Activated CD4-positive, alpha-beta T cell treated with anti-CD3 and anti-CD28 coated beads for 24 hours (primary cell): ENCODE measurements around the gene BTD.

Source experiments
- DNase-seq, 2 donors: peaks; one replicate each; pipeline ENCODE4 v3.0.0-alpha.2; 2020; ENCODE audit warnings: low read depth in 2 of 2

Gene BTD

DNA sequence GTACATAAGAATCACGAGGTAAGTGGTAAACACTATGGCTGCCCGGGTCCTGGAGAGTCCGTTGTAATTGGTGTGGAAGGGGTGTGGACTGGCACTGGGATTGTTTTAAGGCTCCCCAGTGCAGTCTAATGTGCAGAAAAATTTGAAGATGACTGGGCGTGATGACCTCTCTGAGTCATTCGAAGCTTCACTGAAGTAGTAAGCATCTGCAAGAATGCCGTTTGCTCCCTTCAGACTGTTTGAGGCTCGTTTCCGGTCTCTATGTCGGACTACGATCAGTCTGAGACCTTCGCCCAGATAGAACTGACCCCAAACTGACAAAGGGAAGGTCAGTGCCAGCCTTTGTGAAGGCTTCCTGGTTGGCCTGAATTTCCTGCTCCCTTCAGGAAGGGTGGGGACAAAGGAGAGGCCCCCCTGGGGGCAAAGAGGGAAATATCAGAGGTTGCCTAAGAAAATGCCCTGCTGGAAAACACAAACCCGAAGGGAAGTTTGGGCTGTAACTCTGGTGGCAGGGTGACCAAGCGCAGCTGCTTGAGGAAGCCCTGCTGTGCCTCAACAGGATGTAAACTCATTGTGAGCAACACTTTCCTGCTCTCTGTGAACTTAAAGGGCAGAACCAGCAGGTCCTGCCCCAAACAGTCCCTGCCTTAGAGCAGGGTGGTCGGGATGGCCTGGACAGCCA lies 34.6 kb downstream of the BTD start:
- no peak for DNase-seq

DNA sequence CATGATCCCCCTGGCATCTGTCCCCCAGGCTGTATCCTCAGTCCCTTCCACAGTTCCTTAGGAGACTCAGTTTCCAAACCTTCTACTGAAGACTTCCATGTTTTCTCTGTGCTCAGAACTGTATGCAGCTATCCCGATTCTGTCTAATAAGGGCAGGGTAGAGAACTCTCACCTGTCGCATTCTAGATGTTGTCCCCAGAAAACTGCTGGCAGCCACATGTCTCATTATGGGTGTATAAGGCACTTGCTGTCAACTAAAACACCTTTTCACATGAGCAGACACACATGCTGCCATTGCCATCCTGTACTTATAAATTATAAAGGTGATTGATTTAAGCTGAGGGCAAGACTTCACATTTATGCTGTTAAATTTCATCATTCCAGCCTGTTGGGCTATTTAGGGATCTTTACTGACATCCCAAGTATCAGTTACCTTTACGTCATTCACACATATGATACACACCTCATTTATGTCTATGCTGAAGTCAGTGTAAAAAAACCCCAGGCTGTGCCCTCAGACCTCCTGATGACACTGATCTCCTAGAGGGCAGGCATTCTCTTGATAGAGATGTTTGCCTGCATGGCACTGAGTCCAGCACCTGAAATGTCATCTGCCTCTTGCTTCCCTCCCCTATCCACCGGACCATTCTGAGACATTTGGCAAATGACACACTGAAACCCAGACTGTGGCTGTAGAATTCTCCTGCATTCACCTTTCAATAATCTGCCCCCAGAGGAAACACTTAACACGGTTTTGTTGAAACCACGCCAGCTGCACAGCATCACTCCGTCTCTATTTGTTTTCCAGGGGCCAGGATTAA lies 35.8 kb downstream of the BTD start:
- DNase-seq: no peak

DNA sequence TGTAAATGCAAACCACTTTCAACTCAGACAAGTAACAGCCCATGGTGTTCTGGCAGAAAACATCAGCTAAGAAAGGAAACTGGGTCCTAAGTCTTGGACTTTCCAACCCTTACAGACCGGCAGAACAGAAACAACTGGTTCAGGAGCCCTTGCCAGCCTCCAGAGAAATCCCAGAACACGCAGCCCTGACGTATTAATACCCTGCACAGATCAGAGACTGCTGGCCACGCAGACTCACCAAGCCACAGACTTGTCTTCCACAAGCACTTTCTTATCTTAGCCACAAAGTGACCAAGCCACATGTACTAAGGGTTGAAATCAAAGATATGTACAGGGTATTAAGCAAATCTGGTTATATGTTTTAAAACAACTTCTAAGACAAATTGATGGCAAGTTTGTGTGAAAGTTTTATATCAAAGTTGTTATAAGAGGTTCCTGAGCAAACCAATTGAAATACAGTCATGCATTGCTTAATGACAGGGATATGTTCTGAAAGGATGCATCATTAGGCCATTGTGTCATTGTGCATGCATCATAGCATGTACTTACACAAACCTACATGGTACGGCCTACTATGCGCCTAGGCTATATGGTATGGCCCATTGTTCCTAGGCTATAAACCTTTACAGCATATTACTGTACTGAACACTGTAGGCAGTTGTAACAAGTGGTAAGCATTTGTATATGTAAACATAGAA lies 36.8 kb downstream of the BTD start:
- no peak for DNase-seq

GRCh38 chr3:15638891-15639262 lies 37.3 kb downstream of the BTD start:
- no peak for DNase-seq

DNA sequence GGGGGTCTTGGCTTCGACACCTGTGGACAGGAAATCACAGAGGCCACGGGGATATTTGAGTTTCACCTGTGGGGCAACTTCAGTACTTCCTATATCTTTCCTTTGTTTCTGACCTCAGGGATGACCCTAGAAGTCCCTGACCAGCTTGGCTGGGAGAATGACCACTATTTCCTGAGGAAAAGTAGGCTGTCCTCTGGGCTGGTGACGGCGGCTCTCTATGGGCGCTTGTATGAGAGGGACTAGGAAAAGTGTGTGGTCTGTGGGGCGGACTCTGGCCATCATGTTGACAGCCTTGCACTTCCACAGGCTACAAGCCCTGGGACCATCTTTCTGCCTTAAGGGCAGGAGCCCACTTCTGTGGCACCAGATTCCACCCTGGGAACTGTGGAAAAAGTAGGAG lies 43.7 kb downstream of the BTD start:
- no peak for DNase-seq

GRCh38 chr3:15645740-15646501 lies 44.4 kb downstream of the BTD start:
- DNase-seq: no peak

GRCh38 chr3:15646851-15647511 lies 45.4 kb downstream of the BTD start:
- no peak for DNase-seq

GRCh38 chr3:15647611-15648167 lies 46.1 kb downstream of the BTD start:
- peak; percentile 28 to 36 for DNase-seq

GRCh38 chr3:15649341-15649740 lies 47.8 kb downstream of the BTD start:
- DNase-seq: no peak

DNA sequence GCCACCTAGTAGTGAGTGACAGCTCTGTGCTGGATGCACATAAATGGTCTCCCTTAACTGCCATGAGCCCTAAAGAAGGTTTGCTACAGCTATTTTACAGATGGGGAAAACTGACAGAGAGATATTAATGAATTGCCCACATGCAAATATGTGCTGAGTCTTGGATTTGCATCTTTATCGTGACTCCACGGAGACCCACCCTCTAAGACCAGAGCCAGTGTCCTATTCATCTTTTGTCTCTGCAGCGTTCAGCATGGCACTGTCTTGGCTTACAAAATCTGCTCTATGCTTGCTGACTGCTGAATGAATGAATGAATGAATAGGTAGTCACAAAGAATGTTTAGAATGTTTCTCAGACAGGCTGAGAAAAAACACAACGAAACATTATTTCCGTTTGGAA lies 48.3 kb downstream of the BTD start:
- DNase-seq: no peak

DNA sequence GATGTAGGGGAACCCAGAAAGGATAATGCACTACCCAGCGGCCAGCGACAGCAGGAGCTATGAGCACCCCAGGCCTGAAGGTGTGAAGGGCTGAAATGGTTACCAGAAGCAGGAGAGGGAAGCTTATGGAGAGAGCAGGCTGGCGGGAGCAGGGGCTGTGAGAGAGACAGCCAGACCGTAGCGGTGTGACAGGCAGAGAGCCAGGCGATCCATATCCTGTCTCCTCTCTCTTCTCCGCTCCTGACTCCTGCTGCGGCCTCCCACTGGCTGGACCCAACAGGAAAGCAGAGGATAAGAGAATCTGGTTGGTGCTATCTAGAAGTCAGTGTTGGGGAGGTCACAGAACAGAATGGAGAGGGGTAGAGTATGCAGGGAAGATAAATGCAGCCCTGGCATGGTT lies 49.9 kb downstream of the BTD start:
- DNase-seq: no peak

DNA sequence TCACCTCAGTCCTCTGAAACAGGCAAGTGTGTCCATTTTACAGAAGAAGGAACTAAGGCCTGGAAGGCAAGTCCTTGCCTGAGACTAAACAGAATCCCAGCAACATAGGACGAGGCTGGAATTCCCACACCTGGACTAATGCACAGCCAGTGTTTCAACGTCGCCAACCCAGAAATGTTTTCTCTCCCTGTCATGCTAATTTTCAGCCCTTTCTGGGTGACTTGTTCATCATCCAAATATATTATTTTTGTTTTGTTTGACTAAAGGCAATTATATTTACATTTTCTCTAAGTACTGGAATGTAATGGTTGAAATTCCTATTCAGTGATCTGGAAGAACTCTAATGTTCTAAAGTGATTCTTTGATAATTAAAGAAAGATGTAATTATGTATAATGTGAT lies 51.8 kb downstream of the BTD start:
- no peak for DNase-seq

DNA sequence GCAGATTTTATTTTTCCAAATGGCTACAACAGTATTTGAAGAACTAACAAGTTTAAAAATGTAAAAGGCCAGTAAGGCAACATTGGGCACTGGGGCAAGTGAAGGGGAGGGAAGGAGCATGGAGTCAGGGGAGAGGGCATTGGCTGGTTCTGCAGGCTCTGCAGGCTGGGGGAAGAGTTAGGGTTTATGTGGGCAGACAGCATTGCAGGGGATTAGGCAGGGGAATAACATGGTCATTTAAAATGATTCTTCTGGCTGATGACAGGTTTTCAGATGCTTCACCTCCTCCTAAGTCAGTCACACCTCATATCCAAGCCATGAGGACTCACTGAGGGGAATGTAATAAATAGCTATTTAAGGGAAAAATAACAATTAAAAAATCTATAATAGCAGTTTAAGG lies 52.6 kb downstream of the BTD start:
- DNase-seq: no peak

GRCh38 chr3:15654891-15655290 lies 53.3 kb downstream of the BTD start:
- DNase-seq: no peak

DNA sequence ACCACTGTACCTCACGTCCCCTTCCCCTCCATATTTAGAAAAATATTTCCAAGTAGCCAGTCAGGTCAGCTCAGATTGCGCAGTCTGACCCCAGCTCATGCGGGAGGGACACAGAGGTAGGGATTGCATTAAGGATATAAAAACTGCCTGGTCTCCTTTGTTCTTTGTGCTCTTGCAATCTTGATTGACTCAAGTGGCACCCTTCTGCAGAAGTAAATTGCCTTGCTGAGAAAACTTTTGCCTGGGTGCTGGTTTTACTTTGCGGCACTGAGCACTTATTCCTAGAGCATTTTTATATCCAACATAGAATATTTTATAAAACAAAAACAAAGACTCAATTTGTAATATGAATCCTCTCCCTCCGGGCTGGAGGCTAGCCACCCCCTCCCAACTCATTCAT lies 54.8 kb downstream of the BTD start:
- no peak for DNase-seq

- no peak for DNase-seq
These were observed 55.5 kb downstream of the BTD start for GRCh38 chr3:15657016-15657415.

DNA sequence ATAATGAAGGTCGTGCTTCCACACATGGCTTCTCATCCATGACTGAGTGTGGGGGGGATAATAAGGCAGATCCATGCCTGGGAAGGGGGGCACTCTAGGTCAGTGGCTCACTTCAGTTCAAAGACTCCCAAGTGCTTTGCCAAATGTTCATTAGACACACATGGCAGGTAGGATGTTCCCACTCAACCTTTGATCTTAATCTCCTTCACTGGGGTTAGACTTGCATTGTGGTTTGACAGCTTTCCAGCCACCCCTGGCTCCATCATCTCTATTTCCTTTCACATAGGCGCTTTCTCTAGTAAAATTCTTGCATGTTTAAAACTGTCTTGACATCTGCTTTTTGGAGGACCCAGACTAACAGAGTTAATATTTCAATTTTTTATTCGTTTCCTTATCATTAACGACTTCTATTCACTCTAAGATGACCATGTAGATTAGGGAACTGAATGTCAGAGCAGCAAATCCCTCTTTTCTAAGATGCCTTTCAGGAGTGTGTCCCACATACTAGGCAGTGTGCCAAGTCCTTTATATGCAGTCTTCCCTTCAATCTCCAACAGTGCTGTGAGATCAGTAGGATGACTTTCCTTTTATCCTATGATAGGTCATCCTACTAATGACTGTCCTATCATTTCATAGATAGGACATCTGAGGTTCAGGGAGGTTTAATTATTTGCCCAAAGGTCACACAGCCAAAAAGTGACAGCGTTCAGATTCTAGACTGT lies 57.9 kb downstream of the BTD start:
- no peak for DNase-seq

GRCh38 chr3:15660055-15660935 lies 58.8 kb downstream of the BTD start:
- DNase-seq: no peak

GRCh38 chr3:15664144-15664543 lies 62.6 kb downstream of the BTD start:
- DNase-seq: no peak
